HCT116 (cell line): ENCODE results near the gene FBLN7.

Experiments used
- ATF3 ChIP-seq: IDR thresholded peaks from 2 replicates; pipeline ENCODE4 v1.6.1; 2012
- CEBPB ChIP-seq: IDR thresholded peaks from 2 replicates; pipeline ENCODE4 v1.6.1; 2012; ENCODE audit warnings: low read depth
- EZH2 ChIP-seq: fragments of 200-600 bp; sonication (generic); IDR thresholded peaks from 2 replicates; pipeline ENCODE4 v1.6.1; 2017; ENCODE audit warnings: antibody characterized with exemption, mixed run types
- POLR2A ChIP-seq: IDR thresholded peaks from 2 replicates; pipeline ENCODE4 v1.7.0; 2011; ENCODE audit warnings: borderline replicate concordance; ENCODE audit not compliant: insufficient read depth, insufficient read length; ENCODE audit errors: extremely low read depth
- RAD21 ChIP-seq: IDR thresholded peaks from 2 replicates; pipeline ENCODE4 v1.6.1; 2012; ENCODE audit warnings: low read depth, mild to moderate bottlenecking
- ZNF274 ChIP-seq: fragments of 200-500 bp; sonication (Bioruptor generic); IDR thresholded peaks from 2 replicates; pipeline ENCODE4 v1.6.1; 2014; ENCODE audit warnings: mild to moderate bottlenecking, low read depth, low read length, inconsistent platforms
- TF ChIP-seq, protein P1 (sequence below), 3 experiments: fragments of 200-600 bp in 1 of 3; sonication (generic) in 1 of 3; IDR thresholded peaks in 2 of 3; conservative IDR thresholded peaks in 1 of 3; 2 replicates each; pipeline ENCODE4 v1.5.1; 2012 to 2017; ENCODE audit warnings: low read depth in 2 of 3, low read length in 2 of 3, antibody characterized with exemption in 1 of 3, borderline replicate concordance in 1 of 3, control low read depth in 1 of 3, mild to moderate bottlenecking in 1 of 3, mixed read lengths in 1 of 3, mixed run types in 1 of 3, moderate library complexity in 1 of 3; ENCODE audit not compliant: insufficient read depth in 1 of 3
- TF ChIP-seq, protein P2 (sequence below): IDR thresholded peaks from 2 replicates; pipeline ENCODE4 v1.6.1; 2012

DNA sequence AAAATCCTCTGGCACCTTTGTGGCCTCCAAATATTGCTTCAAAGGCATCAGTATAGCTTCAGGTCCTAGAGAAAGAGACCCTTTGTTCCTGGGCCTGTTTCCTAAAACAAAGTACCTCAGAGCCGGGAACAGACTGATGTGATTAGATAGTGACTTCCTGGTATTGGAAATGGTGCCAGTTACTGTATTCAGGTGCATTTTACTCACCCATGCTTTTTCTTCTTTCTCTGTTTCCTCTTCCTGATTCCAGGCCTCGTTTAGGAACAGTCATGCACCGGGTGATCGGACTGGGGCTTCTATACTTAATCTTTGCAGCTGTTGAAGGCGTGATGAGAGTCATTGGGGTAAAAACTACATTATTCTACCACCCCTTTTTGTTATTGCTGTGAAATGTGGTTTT, 48.8 kb upstream of the FBLN7 start:
- TF ChIP-seq, protein P1, sequence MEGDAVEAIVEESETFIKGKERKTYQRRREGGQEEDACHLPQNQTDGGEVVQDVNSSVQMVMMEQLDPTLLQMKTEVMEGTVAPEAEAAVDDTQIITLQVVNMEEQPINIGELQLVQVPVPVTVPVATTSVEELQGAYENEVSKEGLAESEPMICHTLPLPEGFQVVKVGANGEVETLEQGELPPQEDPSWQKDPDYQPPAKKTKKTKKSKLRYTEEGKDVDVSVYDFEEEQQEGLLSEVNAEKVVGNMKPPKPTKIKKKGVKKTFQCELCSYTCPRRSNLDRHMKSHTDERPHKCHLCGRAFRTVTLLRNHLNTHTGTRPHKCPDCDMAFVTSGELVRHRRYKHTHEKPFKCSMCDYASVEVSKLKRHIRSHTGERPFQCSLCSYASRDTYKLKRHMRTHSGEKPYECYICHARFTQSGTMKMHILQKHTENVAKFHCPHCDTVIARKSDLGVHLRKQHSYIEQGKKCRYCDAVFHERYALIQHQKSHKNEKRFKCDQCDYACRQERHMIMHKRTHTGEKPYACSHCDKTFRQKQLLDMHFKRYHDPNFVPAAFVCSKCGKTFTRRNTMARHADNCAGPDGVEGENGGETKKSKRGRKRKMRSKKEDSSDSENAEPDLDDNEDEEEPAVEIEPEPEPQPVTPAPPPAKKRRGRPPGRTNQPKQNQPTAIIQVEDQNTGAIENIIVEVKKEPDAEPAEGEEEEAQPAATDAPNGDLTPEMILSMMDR (IDR thresholded peaks at IDR 0.05 in 2 of 3, conservative IDR thresholded peaks at IDR 0.05 in 1 of 3; ENCODE audit: borderline replicate concordance in 1 of 3, insufficient read depth in 1 of 3, low read depth in 2 of 3, low read length in 2 of 3): no peak
- TF ChIP-seq POLR2A: no peak
- TF ChIP-seq ATF3: no peak
- TF ChIP-seq, protein P2, sequence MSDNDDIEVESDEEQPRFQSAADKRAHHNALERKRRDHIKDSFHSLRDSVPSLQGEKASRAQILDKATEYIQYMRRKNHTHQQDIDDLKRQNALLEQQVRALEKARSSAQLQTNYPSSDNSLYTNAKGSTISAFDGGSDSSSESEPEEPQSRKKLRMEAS: no peak
- TF ChIP-seq EZH2: no peak
- TF ChIP-seq CEBPB: no peak
- TF ChIP-seq RAD21: no peak
- TF ChIP-seq ZNF274: no peak
